HG02642 (cell line): ENCODE results near the gene LRIG2.
"Not testable (repeated sequence)": the region's sequence is repeated elsewhere in the genome, so short reads cannot be mapped to it uniquely, and the experiment has no call there.

Experiments
- ATAC-seq: cut with Tn5 transposase; IDR thresholded peaks from one replicate; pipeline ENCODE4 v1.9.1; 2021; ENCODE audit warnings: mild to moderate bottlenecking; ENCODE audit not compliant: unreplicated experiment, poor library complexity

Gene LRIG2

DNA sequence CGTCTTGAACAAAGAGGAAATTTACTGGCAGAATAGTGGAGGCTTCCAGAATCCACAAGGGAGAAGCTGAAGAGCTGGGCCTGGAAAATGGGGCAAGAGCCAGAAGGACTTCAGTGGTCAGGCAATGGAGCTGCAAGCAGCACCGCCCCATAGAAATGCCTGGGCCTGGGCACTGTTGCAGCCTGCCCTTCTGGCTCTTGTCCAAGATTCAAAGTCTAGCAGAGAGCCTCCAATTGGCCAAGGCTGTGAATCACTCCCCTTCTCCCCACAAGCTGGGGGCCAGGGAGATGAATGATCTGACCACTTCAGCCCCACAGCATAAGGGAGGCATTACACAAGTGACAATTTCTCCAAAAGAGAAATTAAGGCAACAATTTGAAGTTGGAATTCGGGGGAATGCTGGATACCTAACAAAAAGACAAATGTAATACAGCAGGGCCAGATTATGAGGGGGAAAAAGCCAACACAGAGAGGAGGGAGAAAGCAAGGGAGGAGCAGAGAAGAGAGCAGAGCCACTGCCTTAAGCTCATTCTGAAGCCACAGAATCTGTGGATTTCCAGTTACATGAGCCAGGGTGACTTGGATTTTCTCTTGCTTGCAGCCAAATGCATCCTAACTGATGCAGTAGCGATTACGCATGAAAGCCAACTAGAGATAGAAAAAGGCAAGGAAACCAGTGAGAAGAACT lies 80.3 kb downstream of the LRIG2 start:
- ATAC-seq = no peak

DNA sequence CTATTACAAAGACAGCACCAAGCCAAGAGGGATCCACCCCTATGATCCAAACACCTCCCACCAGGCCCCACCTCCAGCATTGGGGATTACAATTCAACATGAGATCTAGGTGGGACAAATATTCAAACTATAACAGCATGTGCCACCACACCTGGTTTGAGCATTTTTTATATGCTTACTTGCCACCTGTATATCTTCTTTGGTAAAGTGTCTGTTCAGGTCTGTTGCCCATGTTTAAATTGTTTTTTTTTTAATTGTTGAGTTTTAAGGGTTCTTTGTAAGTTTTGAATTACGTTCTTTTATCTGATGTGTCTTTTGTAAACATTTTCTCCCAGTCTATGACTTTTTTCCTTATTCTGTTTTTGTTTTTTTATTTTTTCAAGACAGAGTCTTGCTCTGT lies 83.4 kb downstream of the LRIG2 start:
- ATAC-seq = no peak

DNA sequence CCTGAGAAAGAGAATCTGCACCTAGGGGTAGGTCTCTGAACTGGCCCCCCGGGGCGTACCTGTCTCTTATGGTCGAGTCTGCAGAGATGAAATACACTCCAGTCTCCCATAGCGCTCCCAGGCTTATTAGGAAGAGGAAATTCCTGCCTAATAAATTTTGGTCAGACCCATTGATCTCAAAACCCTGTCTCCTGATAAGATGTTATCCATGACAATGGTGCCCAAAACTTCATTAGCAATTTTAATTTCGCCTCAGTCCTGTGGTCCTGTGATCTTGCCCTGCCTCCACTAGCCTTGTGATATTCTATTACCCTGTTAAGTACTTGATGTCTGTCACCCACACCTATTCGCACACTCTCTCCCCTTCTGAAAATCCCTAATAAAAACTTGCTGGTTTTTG lies 85.7 kb downstream of the LRIG2 start:
- not testable (repeated sequence) for ATAC-seq

DNA sequence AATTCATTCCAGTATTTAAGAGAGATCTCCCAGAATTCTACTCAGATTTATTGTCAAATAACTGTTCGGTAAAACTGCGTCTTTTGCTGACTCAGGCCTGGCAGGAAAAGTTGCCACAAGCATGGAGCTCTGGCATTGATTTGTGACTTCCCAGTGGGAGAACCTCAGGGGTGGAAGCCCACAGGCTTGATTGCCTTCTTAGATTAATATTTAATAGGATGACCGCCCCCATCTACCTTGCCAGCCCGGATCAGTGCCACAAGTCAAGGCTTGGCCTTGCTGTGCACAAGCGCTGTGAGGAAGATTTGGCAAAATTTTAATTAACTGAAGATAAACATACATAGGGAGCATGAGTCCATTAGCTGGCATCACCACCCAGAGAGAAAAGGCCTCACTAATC lies 93.5 kb downstream of the LRIG2 start:
- no peak for ATAC-seq

DNA sequence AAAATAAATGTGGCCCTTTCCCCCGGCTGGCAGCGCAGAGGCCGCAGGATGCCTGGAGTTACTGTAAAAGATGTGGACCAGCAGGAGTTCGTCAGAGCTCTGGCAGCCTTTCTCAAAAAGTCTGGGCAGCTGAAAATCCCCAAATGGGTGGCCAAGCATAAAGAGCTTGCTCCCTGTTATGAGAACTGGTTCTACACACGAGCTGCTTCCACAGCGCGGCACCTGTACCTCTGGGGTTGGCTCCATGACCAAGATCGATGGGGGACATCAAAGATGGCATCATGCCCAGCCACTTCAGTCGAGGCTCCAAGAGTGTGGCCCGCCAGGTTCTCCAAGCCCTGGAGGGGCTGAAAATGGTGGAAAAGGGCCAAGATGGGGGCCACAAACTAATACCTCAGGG lies 95.9 kb downstream of the LRIG2 start:
- no peak for ATAC-seq

DNA sequence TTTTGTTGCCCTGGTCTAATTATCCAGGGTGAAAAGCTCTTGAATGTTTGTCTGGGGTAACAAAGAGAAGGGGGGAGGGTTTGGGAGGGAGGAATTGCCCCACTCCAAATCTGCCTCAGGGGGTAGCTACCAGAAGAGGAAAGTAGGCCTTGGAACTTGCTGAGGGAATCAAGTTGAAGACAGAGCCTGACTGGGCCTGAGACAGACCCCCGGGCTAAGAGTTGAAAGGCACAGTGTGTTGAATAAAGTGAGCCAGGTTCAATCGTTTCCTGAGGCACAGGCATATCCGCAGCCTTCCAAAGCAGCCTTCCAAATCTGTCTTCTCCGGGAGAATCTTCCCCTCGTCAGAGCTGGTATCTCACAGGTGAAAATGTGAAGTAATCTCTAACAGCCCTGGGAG lies 96.6 kb downstream of the LRIG2 start:
- no peak for ATAC-seq

DNA sequence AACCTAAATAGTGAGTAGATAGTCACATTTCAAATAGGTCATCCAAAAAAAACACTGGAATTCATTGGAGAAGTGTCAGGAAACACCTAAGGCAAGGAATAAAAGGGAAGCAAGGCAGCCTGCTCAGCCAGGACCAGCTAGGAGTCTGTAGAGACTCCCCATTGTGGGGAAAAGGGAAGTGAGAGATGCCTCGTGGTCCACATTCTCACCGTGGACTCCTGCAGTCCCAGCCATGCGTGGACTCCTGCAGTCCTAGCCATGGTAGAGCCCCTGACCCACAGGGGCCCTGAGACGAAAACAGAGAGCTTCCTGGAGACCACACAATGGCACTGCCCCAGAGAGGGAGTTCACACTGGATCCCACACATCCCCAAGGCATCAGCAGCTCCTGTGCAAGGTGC lies 97.5 kb downstream of the LRIG2 start:
- ATAC-seq = peak; percentile 67

DNA sequence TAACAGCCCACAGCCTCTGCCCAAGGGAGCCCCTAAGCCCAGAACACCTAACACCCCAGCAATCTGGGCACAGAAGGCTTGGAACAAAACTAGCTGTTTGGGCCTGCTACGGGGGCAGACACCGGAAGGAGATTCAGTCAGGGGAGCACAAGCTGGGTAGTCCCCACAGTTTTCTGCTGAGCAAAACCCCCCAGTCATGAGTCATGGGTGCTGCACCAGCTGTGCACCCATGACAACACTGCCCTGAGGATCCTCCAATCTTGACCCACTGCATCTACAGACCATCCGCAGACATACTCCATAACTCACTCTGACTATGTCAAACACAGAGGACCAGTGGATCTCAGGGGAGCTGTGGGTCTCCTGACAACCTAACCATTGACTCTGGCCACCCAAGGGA lies 105.1 kb downstream of the LRIG2 start:
- peak; percentile 89 for ATAC-seq

DNA sequence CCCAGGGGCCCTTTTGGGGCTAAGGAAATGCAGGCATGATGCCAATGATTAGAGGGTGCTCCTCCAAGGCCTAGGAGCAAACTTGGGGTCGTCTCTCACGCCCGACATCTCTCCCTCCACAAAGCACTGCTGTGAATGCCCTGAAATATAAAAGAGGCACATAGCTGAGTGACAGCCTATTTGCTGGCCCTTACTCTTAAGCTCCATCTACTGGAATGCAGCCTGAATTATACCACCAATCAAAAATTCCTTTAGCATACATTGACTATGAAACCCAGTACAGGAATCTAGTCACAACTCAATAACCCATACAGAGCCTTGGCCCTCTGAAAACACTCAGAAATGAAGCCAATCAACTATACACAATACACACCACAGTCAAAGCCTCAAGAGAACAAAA lies 105.5 kb downstream of the LRIG2 start:
- no peak for ATAC-seq
